K562 (cell line): Measurements from ENCODE around the gene SLC26A3. TPM values are rescaled to one million over a fixed set of nuclear protein-coding genes. Genes with fewer than 3 reads are reported as not detected.

Source experiments
- CEBPB ChIP-seq: fragments of 450-650 bp; IDR thresholded peaks from 2 replicates; pipeline ENCODE4 v1.6.1; 2016; ENCODE audit warnings: missing genetic modification characterization, missing compliant biosample characterization
- EHMT2 ChIP-seq: fragments of 450-650 bp; IDR thresholded peaks from 2 replicates; pipeline ENCODE4 v1.6.1; 2018; ENCODE audit warnings: antibody characterized with exemption
- HDAC1 ChIP-seq, 2 experiments: fragments of 450-650 bp; IDR thresholded peaks; 2 replicates each; pipeline ENCODE4 v1.6.1; 2016 to 2017; ENCODE audit warnings: inconsistent platforms in 1 of 2, mild to moderate bottlenecking in 1 of 2, moderate library complexity in 1 of 2
- PHF8 ChIP-seq: fragments of 200-600 bp; sonication (generic); IDR thresholded peaks from 2 replicates; pipeline ENCODE4 v1.6.1; 2012; ENCODE audit warnings: mixed run types, mild to moderate bottlenecking, inconsistent platforms, low read length, moderate library complexity, borderline replicate concordance
- PURB ChIP-seq: sonication (generic); formaldehyde crosslinking; IDR thresholded peaks from 2 replicates; pipeline ENCODE4 v1.9.0; 2021; ENCODE audit warnings: low read depth, mild to moderate bottlenecking, missing genetic modification reagents
- ZNF175 ChIP-seq: fragments of 200-800 bp; sonication (Bioruptor generic); IDR thresholded peaks from 2 replicates; pipeline ENCODE4 v1.6.1; 2016; ENCODE audit warnings: low read depth, mild to moderate bottlenecking, missing genetic modification characterization, missing compliant biosample characterization
- ZNF253 ChIP-seq: fragments of 250-450 bp; sonication (Bioruptor Pico); conservative IDR thresholded peaks from 2 replicates; pipeline ENCODE4 v1.6.1; 2021; ENCODE audit warnings: mild to moderate bottlenecking
- ZNF395 ChIP-seq: fragments of 200-800 bp; sonication (Bioruptor generic); IDR thresholded peaks from 2 replicates; pipeline ENCODE4 v1.6.1; 2017; ENCODE audit warnings: missing genetic modification characterization, missing compliant biosample characterization
- ZNF431 ChIP-seq: sonication (generic); formaldehyde crosslinking; IDR thresholded peaks from 2 replicates; pipeline ENCODE4 v1.8.0; 2022; ENCODE audit warnings: mild to moderate bottlenecking, missing genetic modification reagents
- ZNF592 ChIP-seq: fragments of 450-650 bp; IDR thresholded peaks from 2 replicates; pipeline ENCODE4 v1.6.1; 2017; ENCODE audit warnings: antibody characterized with exemption, mild to moderate bottlenecking
- ZNF830 ChIP-seq: fragments of 250-450 bp; sonication (Bioruptor Pico); IDR thresholded peaks from 2 replicates; pipeline ENCODE4 v1.5.0; 2021; ENCODE audit warnings: mild to moderate bottlenecking
- polyA plus RNA-seq, 8 experiments: library from polyadenylated mRNA; depleted of rRNA in 4 of 8; stranded (reverse) in 5 of 8; unstranded in 3 of 8; fragments of >200 nt; fragmentation: Nextera tagmentation in 2 of 8; fragmentation: Illumina TruSeq in 1 of 8; extraction: Ambion mirVana in 2 of 8; extraction: Trizol in 1 of 8; gene quantifications; 2 replicates each; pipeline versions ENCODE4 v1.2.1 to v1.2.3, GENCODE V29; 2011 to 2014; ENCODE audit warnings: inconsistent platforms in 1 of 8, missing spikeins in 1 of 8
- total RNA-seq, 7 experiments: library from RNA; depleted of rRNA in 6 of 7; stranded (reverse); fragments of >200 nt in 6 of 7; fragmentation: Illumina TruSeq in 2 of 7; extraction: Trizol in 2 of 7; gene quantifications; 2 replicates each; pipeline versions ENCODE4 v1.2.1 to v1.2.3, GENCODE V29; 2011 to 2021; ENCODE audit warnings: low replicate concordance in 1 of 7
- TF ChIP-seq, protein P1 (sequence below), 2 experiments: fragments of 450-650 bp in 1 of 2; sonication (generic) in 1 of 2; formaldehyde crosslinking in 1 of 2; IDR thresholded peaks in 1 of 2; conservative IDR thresholded peaks in 1 of 2; 2 replicates each; pipeline versions ENCODE4 v1.6.1 to v1.8.1; 2016 to 2023; ENCODE audit warnings: mild to moderate bottlenecking in 2 of 2, moderate library complexity in 2 of 2, inconsistent platforms in 1 of 2, missing genetic modification reagents in 1 of 2
- TF ChIP-seq, protein P2 (sequence below), 2 experiments: fragments of 450-650 bp; IDR thresholded peaks; 2 replicates each; pipeline ENCODE4 v1.6.1; 2018; ENCODE audit warnings: mild to moderate bottlenecking in 2 of 2, low read depth in 1 of 2; ENCODE audit not compliant: partially characterized antibody in 2 of 2

Gene SLC26A3
- total and polyA plus RNA-seq, 9 of the 15 experiments (the other 6 are each of a cell fraction or from before 2014, with no cell fraction given), result 0.86 TPM; not detected in 8

- TF ChIP-seq ZNF592 (peak; percentile 84; the same call in 1 of the 2 replicates), ZNF395 (peak; percentile 0; the same call in 1 of the 2 replicates), ZNF431 (CRISPR knock-in tag) (no peak), ZNF830 (CRISPR knock-in tag) (peak; percentile 53; the same call in 1 of the 2 replicates), EHMT2 (peak; percentile 20; the same call in 1 of the 2 replicates), ZNF175 (CRISPR knock-in tag) (peak; percentile 71; the same call in 1 of the 2 replicates), PHF8 (peak; percentile 47; the same call in 1 of the 2 replicates), CEBPB (tag) (peak; percentile 5; the same call in 1 of the 2 replicates), HDAC1 (IDR thresholded peaks at IDR 0.05) (peak in 1 of 2 experiments; percentile 39; a peak in 1 of 4 replicates), ZNF253 (CRISPR knock-in tag) (no peak), PURB (CRISPR knock-in tag) (no peak)
- TF ChIP-seq, protein P1, sequence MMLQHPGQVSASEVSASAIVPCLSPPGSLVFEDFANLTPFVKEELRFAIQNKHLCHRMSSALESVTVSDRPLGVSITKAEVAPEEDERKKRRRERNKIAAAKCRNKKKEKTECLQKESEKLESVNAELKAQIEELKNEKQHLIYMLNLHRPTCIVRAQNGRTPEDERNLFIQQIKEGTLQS (IDR thresholded peaks at IDR 0.05), result peak; percentile 72; the same call in 1 of the 2 replicates
- TF ChIP-seq, protein P1 (CRISPR knock-in tag; conservative IDR thresholded peaks at IDR 0.05), result no peak; the same call in 1 of the 2 replicates
- TF ChIP-seq, protein P2, sequence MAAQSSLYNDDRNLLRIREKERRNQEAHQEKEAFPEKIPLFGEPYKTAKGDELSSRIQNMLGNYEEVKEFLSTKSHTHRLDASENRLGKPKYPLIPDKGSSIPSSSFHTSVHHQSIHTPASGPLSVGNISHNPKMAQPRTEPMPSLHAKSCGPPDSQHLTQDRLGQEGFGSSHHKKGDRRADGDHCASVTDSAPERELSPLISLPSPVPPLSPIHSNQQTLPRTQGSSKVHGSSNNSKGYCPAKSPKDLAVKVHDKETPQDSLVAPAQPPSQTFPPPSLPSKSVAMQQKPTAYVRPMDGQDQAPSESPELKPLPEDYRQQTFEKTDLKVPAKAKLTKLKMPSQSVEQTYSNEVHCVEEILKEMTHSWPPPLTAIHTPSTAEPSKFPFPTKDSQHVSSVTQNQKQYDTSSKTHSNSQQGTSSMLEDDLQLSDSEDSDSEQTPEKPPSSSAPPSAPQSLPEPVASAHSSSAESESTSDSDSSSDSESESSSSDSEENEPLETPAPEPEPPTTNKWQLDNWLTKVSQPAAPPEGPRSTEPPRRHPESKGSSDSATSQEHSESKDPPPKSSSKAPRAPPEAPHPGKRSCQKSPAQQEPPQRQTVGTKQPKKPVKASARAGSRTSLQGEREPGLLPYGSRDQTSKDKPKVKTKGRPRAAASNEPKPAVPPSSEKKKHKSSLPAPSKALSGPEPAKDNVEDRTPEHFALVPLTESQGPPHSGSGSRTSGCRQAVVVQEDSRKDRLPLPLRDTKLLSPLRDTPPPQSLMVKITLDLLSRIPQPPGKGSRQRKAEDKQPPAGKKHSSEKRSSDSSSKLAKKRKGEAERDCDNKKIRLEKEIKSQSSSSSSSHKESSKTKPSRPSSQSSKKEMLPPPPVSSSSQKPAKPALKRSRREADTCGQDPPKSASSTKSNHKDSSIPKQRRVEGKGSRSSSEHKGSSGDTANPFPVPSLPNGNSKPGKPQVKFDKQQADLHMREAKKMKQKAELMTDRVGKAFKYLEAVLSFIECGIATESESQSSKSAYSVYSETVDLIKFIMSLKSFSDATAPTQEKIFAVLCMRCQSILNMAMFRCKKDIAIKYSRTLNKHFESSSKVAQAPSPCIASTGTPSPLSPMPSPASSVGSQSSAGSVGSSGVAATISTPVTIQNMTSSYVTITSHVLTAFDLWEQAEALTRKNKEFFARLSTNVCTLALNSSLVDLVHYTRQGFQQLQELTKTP (IDR thresholded peaks at IDR 0.05; ENCODE audit: low read depth in 1 of 2, partially characterized antibody in 2 of 2), result peak in 1 of 2 experiments; percentile 49
Observed at GRCh38 chr7:107742678-107743566, 60.1 kb downstream of the SLC26A3 start (continued).
